ENCODE measurements around the gene RPL18.
"Not testable (repeated sequence)": the region's sequence is repeated elsewhere in the genome, so short reads cannot be mapped to it uniquely, and the experiment has no call there.

Gene RPL18

DNA sequence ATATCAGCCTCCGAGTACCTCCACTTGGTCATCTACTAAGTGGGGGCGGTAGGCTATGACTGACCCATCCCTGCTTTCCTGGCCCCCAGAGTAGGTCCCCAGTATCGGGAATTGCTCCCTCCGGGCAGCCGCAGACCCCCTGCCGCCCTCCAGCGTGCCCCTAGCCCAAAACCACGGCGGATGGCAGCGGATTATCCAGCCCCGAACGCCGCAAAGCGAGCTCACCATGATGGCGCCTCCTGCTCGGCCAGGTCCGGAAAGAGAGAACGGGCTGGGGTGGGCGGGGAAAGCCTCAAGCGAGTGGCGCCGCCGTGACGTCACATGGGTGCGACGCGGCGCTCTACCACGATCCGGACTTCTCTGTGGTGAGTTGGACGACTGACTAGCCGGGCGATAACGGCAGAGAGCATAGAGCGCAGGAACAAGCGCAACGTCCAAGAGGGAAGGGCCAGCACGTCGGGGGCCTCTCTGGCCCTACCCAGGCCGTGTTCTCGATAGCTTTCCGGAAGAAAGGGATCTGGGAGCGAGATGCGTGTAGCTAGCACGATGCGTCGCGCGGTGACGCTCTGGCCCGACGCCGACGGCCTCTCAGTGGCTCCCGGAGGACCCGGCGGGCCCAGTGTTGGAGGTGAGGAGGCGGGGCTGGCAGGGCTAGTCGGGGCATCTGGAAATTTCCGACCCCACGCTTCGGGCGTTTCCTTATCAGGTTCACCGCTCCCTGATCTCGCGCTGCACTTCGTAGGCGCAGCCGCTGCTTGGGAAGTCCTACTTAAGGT lies at the start of gene RPL18, which contains the start of gene SPHK2:
Gene RPL18, minus strand, starts transcription at position 263 of the 776 bp plus-strand sequence. Its CDS starts 35 bp downstream, at position 228.
Gene SPHK2, plus strand, starts transcription at position 591 of the 776 bp plus-strand sequence. CDS start 1,009 bp downstream, outside the sequence.
- peak; percentile 97 to 99 for DNase-seq

DNA sequence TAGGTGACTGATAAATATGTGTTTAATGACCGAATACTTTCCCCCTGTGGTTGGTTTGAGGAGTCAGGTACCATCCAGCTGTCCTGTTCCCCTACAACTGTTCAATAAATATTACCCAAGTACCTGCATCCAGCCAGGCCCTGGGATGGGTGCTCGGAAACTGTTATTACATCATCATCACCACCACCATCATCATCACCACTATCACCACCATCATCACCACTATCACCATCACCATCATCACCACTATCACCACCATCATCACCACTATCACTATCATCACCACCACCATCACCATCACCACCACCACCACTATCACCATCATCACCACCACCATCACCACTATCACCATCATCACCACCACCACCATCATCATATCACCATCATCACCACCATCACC lies 49.8 kb upstream of the RPL18 start:
- DNase-seq: no peak

DNA sequence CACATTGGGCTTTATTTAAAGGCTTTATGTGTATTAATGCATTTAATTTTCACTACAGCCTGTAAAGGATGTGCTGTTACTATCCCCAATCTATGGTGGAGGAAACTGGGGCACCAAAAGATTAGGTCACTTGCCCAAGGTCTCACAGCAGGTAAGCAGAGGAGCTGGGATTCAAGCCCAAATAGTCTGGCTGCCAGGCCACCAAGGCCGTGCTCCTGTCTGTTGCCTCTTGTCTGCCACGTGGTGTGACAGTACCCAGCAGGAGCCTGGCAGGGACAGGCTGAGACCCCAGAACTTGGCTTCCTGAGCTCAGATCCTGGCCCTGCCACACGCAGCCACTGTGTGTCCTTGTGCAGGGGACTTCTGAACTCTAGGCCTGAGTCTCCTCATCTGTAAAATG lies 49.4 kb upstream of the RPL18 start:
- DNase-seq: no peak

DNA sequence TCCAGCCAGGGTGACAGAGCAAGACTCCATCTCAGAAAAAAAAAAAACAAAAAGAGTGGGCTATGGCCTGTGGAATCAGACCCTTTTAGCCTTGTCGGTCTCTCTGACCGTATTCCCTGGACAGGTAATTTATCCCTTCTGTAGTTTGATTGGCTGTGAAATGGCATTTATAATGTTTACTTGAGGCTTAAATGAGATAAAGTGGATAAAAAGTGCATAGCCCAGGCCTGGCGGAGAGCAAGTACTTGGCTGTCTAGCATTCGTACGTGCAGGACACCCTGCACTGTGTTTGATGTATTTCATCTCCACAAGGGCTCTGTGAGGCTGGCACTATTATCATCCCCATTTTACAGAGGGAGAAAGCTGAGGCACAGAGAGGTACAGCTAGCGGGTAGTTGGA lies 46.8 kb upstream of the RPL18 start:
- no peak for DNase-seq

DNA sequence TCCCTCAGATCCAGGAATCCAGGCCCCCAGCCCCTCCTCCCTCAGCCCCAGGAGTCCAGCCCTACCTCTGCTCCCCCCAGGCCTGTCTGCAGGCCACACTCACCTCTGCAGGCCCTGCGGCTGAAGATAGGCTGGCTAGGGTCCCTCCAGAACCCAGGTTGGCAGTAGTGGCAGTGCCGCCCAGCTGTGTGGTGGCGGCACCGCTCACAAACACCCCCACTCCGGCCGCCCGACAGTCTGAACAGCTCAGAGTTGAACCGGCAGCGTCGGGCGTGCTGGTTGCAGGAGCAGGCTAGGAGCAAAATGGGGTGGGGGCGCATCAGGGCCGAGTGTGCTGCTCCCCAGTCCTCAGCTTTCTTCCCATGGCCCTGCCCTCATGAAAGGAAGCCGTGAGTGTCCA lies 45.5 kb upstream of the RPL18 start:
- no peak for DNase-seq

DNA sequence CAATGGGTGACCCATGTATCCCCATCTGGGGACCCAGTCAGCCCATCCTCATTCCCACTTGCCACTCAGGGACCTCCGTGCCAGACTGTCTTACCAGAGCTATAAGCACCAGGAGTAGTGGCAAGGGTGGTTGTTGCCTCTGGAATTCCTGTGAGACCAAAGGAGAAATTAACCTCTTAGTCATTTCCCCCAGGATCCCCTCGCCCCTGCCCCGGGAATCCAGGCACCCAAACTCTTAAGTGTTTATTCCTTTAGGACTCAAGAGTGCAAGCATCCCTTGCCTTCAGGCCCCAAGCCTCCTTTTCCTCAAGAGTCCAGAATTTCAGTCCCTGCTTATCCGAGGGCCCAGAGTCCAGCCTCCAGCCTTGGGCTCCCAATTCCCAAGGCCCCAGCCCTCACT lies 44.7 kb upstream of the RPL18 start:
- DNase-seq: no peak

DNA sequence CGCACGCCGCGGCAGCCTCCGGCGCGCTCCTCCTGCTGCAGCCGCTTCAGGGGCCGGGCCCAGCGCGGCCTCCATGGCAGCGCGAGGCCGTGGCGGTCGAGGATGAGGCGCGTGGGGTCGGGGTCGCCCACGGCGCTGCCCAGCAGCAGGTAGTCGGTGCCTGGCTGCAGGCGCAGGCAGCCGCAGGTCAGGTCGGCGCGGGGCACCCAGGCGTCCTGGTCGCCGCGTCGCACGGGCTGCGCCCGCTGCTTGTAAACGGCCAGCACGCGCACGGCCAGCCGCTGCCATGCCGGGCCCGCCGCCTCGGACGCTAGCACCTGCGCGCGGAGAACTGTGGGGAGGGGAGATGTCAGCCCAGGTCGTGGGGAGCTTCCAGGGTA lies 42.7 kb upstream of the RPL18 start:
- no peak for DNase-seq

DNA sequence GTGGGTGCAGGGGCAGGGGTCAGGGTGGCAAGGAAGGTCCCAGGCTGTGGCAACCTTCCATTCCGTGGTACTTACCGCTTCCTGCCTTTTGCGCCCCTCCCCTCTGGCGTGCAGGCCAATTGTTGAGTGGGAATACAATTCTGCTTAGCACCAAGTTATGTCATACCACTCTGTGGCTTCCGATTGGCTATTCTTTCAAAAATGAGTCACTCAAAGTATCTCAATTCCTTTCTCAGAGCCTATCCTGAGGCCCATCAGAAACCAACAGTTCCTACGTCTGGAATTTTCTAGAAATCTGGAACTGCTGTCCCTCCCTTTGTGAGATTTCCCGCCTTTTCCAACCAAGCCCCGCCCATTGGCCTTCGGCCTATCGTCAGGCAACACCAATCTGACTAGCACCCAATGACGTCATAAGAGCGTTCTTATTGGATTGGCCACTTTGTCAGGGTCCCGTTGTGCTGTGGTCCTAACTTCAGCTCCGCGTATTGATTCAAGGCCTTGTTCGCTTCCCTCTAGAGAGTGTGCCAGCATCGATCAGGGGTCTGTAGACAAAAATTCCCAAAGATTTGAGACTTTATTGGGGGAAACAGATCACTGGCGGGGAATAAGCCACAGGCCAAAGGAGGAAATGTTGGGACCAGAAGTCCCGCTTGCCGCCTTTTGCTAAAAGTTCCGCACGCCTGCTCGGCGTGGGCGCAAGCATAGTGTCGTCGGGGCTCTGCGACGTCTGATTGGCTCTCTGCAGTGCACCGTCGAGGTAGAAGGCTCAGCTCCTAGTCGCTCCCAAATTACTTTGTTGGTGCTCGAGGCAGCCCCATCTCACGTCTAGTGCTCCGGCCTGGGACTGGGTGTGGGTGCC lies 42.1 kb upstream of the RPL18 start:
- peak; percentile 87 to 90 for DNase-seq

DNA sequence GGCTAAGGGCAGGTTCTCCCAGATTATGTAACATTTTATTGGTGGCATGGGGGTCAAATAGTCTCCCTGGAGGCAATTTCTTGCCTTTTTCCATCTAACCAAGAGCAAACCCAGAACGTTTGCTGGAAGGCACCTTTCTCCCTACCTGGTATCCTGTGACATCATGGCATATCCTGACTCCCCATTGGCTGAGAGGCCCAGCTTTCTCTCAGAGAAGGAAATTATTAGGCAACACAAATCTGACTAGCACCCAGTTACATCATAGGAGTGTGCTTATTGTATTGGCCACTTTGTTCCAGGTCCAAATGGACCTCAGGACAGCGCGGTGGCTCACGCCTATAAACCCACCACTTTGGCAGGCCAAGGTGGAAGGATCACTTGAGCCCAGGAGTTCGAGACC lies 40.8 kb upstream of the RPL18 start:
- DNase-seq: peak; percentile 25 to 34

DNA sequence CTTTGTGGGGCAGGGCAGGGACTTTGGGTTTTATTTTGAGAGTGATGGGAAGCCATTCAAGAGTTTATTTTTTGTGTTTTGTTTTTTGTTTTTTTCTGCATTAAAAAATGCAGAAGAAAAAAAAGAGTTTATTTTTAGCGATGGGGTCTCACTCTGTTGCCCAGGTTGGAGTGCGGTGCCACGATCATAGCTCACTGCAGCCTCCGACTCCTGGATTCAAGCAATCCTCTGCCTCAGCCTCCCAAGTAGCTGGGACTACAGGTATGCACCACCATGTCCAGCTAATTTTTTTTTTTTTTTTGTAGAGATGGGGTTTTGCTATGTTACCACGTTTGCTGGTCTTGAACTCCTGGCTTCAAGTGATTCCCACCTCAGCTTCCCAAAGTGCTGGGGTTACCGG lies 39.5 kb upstream of the RPL18 start:
- no peak for DNase-seq

DNA sequence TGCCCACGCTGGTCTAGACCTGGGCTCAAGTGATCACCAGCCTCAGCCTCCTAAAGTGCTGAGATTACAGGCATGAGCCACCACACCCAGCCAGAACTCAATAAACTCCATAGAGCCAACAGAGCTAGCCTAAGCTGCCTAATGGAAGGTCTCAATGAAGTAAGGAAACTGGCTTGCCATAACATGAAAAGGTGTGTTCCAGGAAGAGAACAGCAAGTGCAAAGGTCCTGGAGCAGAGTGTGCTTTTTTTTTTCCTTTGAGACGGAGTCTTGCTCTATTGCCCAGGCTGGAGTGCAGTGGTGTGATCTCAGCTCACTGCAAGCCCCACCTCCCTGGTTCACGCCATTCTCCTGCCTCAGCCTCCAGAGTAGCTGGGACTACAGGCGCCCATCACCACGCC lies 38.9 kb upstream of the RPL18 start:
- DNase-seq: not testable (repeated sequence)

DNA sequence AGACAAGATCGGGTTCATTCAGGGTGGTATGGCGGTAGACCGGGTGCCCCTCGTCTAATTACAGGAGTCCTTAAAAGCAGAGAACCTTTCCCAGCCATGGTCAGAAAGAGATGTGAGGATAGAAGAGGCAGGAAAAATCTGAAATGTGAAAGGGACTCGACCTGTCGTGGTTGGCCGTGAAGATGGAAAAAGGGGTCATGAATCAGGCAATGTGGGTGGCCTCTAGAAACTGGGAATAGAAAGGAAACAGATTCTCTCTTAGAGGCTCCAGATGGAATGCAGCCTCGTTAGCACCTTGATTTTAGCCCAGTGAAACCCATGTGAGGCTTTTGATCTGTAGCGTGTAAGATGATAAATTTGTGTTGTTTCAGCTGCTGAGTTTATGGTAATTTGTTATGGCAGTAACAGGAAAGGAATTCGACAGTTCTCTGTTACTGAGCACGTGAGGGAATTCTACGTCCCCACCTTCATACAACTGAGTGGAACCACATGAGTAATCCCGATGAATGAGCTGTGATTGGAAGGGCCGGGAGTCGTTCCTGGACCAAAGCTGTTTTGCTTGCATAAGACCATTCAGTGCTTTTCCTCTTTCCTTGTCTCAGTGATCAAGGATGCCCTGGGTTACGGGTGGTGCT lies 38.0 kb upstream of the RPL18 start:
- DNase-seq: no peak

DNA sequence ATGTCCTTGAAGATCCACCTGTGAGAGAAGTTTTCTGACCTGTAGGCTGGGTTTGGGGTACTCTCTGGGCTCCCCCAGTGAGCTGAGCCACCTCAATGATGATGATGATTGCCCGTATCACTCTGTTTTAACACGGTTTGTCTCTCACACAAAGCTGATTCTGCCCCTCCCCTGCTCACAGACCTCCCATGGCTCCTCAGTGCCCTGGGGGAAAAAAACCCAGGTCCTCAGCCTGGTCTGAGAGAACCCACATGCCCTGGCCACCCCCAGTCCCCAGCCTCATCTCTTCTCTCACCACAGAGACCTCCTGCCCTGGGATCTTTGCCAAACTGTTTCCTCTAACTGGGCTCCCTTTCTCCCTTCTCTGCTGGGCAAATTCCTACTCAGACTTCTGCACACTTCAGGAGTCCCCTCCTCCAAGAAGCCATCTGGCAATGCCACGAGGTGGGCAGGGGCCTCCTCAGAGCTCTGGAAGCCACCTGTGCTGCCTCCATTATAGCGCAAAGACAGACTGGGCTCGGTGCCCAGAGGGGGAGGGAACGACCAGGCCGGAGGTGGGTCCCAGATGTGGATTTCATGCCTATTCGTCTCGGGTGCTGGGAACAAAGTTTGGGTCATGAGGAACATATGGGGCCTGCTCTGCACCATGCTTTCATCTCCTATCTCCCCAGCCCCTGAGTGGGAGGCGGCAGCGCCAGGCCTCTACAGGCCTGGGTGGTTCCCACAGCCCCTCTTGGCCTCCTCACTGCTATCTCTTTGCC lies 35.5 kb upstream of the RPL18 start:
- DNase-seq: no peak

DNA sequence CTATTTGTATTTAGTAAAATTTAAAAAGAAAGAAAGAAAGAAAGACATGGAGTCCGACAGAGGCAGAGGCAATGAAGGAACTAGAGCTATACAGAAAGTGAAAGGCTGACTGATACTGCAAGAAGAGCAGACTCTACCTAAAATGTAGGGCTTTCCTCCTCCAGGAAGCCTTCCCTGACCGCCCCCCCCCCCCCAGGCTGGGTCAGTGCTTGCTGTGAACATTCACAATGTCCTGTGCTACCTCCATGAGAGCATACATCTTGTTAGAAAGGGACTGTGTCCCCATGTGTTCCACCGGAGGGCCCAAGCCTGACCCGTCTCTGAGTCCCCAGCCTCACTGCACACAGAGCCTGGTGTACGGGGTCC lies 32.7 kb upstream of the RPL18 start:
- DNase-seq: no peak

DNA sequence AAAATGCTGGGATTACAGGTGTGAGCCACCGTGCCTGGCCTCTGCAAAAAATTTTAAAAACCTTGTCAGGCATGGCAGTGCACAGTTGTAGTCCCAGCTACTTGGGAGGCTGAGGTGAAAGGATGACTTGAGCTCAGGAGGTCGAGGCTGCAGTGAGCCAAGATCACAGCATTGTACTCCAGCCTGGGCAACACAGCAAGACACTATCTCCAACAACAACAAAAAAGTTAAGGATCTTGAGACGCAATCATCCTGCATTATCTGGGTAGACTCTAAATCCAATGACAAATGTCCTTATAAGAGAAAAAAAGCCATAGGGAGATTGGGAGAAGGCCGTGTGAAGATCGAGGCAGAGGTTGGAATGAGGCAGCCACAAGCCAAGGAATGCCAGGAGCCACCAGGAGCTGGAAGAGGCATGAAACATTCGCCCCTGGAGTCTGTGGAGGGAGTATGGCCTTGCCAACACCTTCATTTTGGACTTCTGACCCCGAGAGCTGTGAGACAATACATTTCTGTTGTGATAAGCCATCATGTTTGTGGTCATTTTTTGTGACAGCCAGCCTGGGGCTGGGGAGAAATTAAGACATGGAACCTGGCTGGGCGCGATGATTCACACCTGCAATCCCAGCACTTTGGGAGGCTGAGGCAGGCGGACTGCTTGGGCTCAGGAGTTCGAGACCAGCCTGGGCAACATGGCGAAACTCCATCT lies 32.1 kb upstream of the RPL18 start:
- DNase-seq: no peak

DNA sequence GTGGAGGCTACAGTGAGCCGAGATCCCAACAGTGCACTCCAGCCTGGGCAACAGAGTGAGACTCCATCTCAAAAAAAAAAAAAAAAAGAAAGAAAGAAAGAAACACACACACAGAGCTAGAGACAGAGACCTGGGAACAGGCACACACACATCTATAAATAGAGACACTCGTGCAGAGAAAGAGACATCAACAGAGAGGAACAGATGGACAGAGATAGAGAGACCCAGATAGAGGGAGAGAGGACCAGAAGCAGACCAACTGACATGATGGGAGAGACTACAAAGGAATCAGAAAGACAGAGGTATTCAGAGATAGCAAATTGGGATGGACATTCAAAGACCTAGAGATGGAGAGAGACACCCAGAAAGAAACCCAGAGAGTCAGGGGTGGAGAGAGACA lies 29.2 kb upstream of the RPL18 start:
- no peak for DNase-seq

DNA sequence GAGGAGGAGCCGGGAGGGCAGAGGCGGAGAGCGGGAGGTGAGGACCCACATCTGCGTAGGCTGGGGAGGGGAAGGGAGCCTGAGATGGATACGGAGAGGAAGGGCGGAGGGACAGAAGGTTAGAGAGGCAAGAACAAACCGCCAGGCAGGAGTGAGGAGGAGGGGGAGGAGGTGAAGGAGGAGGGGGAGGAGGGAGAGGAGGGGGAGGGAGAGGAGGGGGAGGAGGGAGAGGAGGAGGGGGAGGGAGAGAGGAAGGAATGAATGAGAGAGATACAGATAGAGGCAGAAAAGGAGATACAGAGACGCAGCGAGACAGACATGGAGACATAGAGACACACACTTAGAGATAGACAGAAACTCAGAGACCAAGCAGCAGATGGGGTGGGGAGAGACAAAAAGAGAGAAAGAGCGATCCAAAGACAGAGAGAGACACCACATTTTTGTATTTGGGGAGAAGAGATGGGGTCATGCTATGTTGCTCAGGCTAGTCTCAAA lies 27.8 kb upstream of the RPL18 start:
- no peak for DNase-seq

DNA sequence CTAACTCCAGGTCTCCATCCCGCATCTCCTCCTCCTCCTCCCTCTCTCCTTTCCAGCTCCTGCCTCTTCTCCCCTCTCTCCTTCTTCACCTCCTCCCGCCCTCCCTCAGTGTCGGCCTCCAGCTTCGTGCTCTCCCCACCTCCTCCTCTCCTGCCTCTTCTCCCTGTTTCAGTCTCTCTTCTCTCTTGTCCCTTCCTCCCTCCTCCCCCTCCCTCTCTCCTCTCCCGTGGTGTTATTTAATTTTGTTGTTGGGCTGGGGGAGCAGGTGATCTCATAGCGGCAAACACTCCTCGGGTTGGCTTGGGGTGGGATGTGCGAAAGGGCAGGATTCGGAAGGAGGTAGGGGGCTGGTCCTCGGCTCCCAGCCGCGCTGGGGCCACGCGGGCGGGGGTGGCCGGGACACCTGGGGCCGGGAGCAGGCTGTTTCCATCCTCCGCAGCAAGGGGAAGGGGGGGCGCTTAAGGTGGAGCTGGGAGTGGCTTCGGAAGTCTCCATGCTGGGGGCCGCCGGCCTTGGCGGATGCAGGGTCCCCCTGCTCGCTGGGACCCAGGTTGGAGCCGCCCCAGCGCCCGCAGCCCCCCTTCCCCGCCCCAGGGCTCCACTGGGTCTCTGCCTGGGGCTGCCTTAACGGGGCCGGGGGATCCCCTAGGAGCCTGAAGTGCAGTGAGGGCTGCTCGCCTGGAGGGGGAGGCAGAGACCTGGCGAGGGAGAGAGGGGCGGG lies 27.2 kb upstream of the RPL18 start, which contains the start of gene CA11:
Gene CA11, minus strand, starts transcription at position 187 of the 721 bp plus-strand sequence. CDS start 555 bp downstream, outside the sequence.
- peak; percentile 92 to 95 for DNase-seq

DNA sequence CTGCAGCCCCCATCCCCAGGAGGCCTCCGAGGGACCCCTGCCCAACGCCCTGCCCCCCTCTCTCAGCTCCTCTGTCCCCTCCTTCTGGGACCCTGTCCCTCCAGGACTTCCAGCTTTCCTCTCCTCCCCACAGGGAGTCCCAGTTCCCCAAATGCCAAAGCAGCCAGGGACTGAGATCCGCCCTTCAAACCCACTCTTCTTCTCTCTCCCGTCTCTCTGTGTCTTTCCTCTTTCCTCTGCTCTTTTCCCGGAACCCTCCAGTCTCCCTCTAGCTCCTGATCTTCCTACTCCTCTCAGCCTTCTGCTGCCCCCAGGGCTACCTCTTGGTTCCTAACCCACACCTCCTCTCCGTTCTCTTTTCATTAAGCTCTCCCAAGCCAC lies 26.6 kb upstream of the RPL18 start:
- DNase-seq: no peak

DNA sequence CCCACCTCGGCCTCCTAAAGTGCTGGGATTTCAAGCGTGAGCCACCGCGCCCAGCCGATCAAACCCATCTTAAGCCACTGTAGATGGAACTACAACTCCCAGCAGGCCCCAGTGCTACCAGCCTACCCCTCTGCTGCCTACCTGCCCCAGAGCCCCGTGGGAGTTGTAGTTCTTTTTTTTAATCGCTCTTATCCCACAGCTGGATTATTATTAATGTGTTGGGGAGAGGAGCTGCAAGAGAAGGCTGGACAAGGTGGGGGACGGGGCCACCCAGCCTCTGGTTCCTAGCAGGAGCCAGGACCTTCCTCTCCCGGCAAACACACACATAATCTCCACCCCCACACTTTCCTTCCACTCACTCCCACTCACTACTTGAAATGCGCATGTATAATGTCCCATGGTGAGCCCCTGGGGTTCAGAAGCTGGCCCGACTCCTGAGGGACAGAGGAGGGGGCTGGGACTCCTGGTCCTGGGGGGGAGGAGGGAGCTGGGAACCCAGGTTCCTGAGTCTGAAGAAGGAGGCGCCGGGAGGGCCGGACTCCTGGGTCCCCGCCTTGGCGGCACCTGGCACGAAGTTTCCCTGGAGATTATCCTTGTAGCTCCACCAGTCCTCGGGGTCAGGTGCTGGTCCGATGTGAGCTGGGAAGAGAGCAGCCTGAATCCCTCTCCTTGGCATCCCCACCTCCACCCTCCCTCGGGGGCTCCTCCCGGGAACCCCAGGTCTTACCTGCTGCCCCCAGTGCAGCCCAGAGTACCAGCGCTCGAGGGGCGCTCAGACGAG lies 26.1 kb upstream of the RPL18 start:
- peak; percentile 80 to 81 for DNase-seq
